ENCODE measurements around the gene FGD4. TPM values are rescaled to one million over a fixed set of nuclear protein-coding genes. Genes with fewer than 3 reads are reported as not detected.
"Not testable (repeated sequence)": the region's sequence is repeated elsewhere in the genome, so short reads cannot be mapped to it uniquely, and the experiment has no call there.

FGD4 gene
- total and polyA plus RNA-seq, 7 donors: 7.8 to 19.1 (median 11.3) TPM

GRCh38 chr12:32559434-32559833 lies 160.1 kb downstream of the FGD4 start:
- intact Hi-C loops (cut with DNase I): no loop called here
- no peak for TF ChIP-seq POLR2A (IDR thresholded peaks at IDR 0.05)
- TF ChIP-seq EP300 (IDR thresholded peaks at IDR 0.05): no peak
- TF ChIP-seq POLR2AphosphoS5 (IDR thresholded peaks at IDR 0.05): no peak
- no peak for TF ChIP-seq CTCF (IDR thresholded peaks at IDR 0.05)
- H3K27ac ChIP-seq: peak overlapping the region in 3 of 4 donors; percentile 4 to 19 (median 6)
- H3K4me3 ChIP-seq: no peak overlapping the region
- WGBS, 2 donors: 50 to 61% methylated on average over 3 of the region's 3 CpGs
- no peaks in the 10 kb centered on the region for H3K9me3 ChIP-seq
- H3K36me3 ChIP-seq: no peaks in the 10 kb centered on the region
- H3K4me1 ChIP-seq: peaks cover 0 to 14% (median 2%) of the 10 kb centered on the region in 4 donors
- no peak for DNase-seq
- no peaks in the 10 kb centered on the region for H3K27me3 ChIP-seq

GRCh38 chr12:32560520-32560919 lies 161.2 kb downstream of the FGD4 start:
- Histone ChIP-seq H3K4me1 (peaks cover 0 to 14% (median 2%) of the 10 kb centered on the region in 4 donors), H3K4me3 (no peak overlapping the region), H3K27ac (peak overlapping the region in 1 of 4 donors; percentile 19), H3K36me3 (no peaks in the 10 kb centered on the region), H3K9me3 (no peaks in the 10 kb centered on the region), H3K27me3 (no peaks in the 10 kb centered on the region)
- no peak for TF ChIP-seq POLR2AphosphoS5 (IDR thresholded peaks at IDR 0.05)
- no peak for TF ChIP-seq POLR2A (IDR thresholded peaks at IDR 0.05)
- TF ChIP-seq CTCF (IDR thresholded peaks at IDR 0.05): no peak
- no peak for TF ChIP-seq EP300 (IDR thresholded peaks at IDR 0.05)
- DNase-seq: no peak
- intact Hi-C loops (cut with DNase I): no loop called here
- 93 to 98% methylated on average over 4 of the region's 4 CpGs for WGBS, 2 donors

GRCh38 chr12:32561931-32562341 lies 162.6 kb downstream of the FGD4 start:
- Histone ChIP-seq H3K27me3 (no peaks in the 10 kb centered on the region), H3K36me3 (no peaks in the 10 kb centered on the region), H3K4me1 (peaks cover 0 to 14% (median 2%) of the 10 kb centered on the region in 4 donors), H3K27ac (peak overlapping the region; percentile 1 to 37 (median 20)), H3K4me3 (no peak overlapping the region), H3K9me3 (no peaks in the 10 kb centered on the region)
- TF ChIP-seq POLR2A (IDR thresholded peaks at IDR 0.05) (no peak), CTCF (IDR thresholded peaks at IDR 0.05) (no peak), POLR2AphosphoS5 (IDR thresholded peaks at IDR 0.05) (no peak), EP300 (IDR thresholded peaks at IDR 0.05) (no peak)
- WGBS, 2 donors: 78 to 81% methylated on average over 11 of the region's 11 CpGs
- no peak for DNase-seq
- intact Hi-C loops (cut with DNase I): no loop called here

GRCh38 chr12:32562413-32562812 lies 163.1 kb downstream of the FGD4 start:
- Histone ChIP-seq H3K4me1 (peaks cover 0 to 14% (median 2%) of the 10 kb centered on the region in 4 donors), H3K27ac (peak overlapping the region in 3 of 4 donors; percentile 1 to 30 (median 11))
- H3K4me3 ChIP-seq; H3K36me3 ChIP-seq; intact Hi-C loops (cut with DNase I); H3K9me3 ChIP-seq; DNase-seq; H3K27me3 ChIP-seq: not testable (repeated sequence)
- WGBS, 2 donors: 72 to 77% methylated on average over 5 of the region's 6 CpGs

GRCh38 chr12:32566663-32567295 lies 167.4 kb downstream of the FGD4 start:
- no peak for TF ChIP-seq EP300 (IDR thresholded peaks at IDR 0.05)
- TF ChIP-seq POLR2A (IDR thresholded peaks at IDR 0.05): no peak
- TF ChIP-seq POLR2AphosphoS5 (IDR thresholded peaks at IDR 0.05): no peak
- no peak for TF ChIP-seq CTCF (IDR thresholded peaks at IDR 0.05)
- H3K9me3 ChIP-seq: no peaks in the 10 kb centered on the region
- no peaks in the 10 kb centered on the region for H3K36me3 ChIP-seq
- H3K27me3 ChIP-seq: no peaks in the 10 kb centered on the region
- H3K27ac ChIP-seq: peak overlapping the region in 1 of 4 donors; percentile 43
- peaks cover 0 to 9% (median 2%) of the 10 kb centered on the region in 4 donors for H3K4me1 ChIP-seq
- 29 to 56% methylated on average over 2 of the region's 2 CpGs for WGBS, 2 donors
- intact Hi-C loops (cut with DNase I): no loop called here
- no peak overlapping the region for H3K4me3 ChIP-seq
- no peak for DNase-seq
